ENCODE results near the gene ZNF417. TPM values are rescaled to one million over a fixed set of nuclear protein-coding genes. Genes with fewer than 3 reads are reported as not detected.

Gene ZNF417
- total and polyA plus RNA-seq, 2 donors (not counting 1 experiment from before 2014, with no cell fraction given), result 8.9 to 52.6 TPM

- Mint-ChIP-seq H3K4me3 (peak overlapping the region; percentile 95), H3K9me3 (ENCODE audit: insufficient read depth) (no peaks in the 10 kb centered on the region), H3K27ac (peak overlapping the region; percentile 90), H3K4me1 (peaks cover 31% of the 10 kb centered on the region), H3K27me3 (no peaks in the 10 kb centered on the region)
- peak overlapping the region; percentile 76 to 86 for H3K27ac ChIP-seq (ENCODE audit: low read length in 2 of 2)
- 5% methylated on average over 4 of the region's 8 CpGs for WGBS (ENCODE audit: insufficient coverage)
- H3K9ac ChIP-seq (ENCODE audit: low read length), result peak overlapping the region; percentile 96
- no peak for DNase-seq
- no peak for TF ChIP-seq CTCF (IDR thresholded peaks at IDR 0.05)
- TF ChIP-seq EZH2 (IDR thresholded peaks at IDR 0.05; ENCODE audit: borderline replicate concordance, insufficient read depth, low read depth, low read length, poor library complexity, severe bottlenecking), result no peak
- peak overlapping the region; percentile 75 to 97 (median 85) for H3K4me3 ChIP-seq (ENCODE audit: control extremely low read depth in 1 of 5, extremely low read depth in 1 of 5, insufficient read depth in 1 of 5, low read depth in 2 of 5, low read length in 4 of 5)
- POLR2A ChIA-PET, result interaction anchor here (0.6 to 1.5 kb wide), 4 partner anchors 17 to 119 kb away, joined by 3 to 5 read pairs (median 4); partner anchors contain the start of genes ZNF586, ZNF587 and ZNF606
- CTCF ChIA-PET, result no interaction called here
- H2AFZ ChIP-seq (ENCODE audit: insufficient read depth, low read depth, low read length, poor library complexity, severe bottlenecking), result peak overlapping the region; percentile 96
- no peaks in the 10 kb centered on the region for H4K20me1 ChIP-seq (ENCODE audit: control insufficient read depth, insufficient read depth, low read length, poor library complexity, severe bottlenecking)
- H3K4me1 ChIP-seq (ENCODE audit: control insufficient read depth in 2 of 2, insufficient read depth in 2 of 2, low read length in 2 of 2), result peaks cover 17 to 19% of the 10 kb centered on the region in 2 donors
- H3K36me3 ChIP-seq (replicated peaks in 1 of 2; ENCODE audit: control extremely low read depth in 1 of 2, control insufficient read depth in 1 of 2, extremely low read depth in 1 of 2, insufficient read depth in 2 of 2, low read length in 1 of 2), result peaks cover 4 to 7% of the 10 kb centered on the region in 2 experiments
- intact Hi-C loops (cut with micrococcal nuclease), result loop anchor here (5.0 kb wide), 2 partner anchors 36 to 141 kb away; partner anchors contain the start of gene ZNF776
- peaks cover 62% of the 10 kb centered on the region for H3K79me2 ChIP-seq (ENCODE audit: control insufficient read depth, insufficient read depth, low read length)
- no peak for ATAC-seq (ENCODE audit: low read depth)
- H3K4me2 ChIP-seq (replicated peaks; ENCODE audit: low read depth, low read length, poor library complexity, severe bottlenecking), result peak overlapping the region; percentile 97
- H3K9me3 ChIP-seq (ENCODE audit: control extremely low read depth in 1 of 3, control insufficient read depth in 2 of 3, insufficient read depth in 1 of 3, low read length in 2 of 3), result peaks cover 0 to 16% (median 0%) of the 10 kb centered on the region in 3 donors
- H3K27me3 ChIP-seq (replicated peaks in 1 of 4; ENCODE audit: control extremely low read depth in 1 of 4, control insufficient read depth in 3 of 4, insufficient read depth in 4 of 4, low read length in 3 of 4), result no peaks in the 10 kb centered on the region
These were observed 28.3 kb downstream of the ZNF417 start for GRCh38 chr19:57888107-57888559.

- H3K27ac ChIP-seq (ENCODE audit: low read length in 2 of 2), result no peak overlapping the region
- H2AFZ ChIP-seq (ENCODE audit: insufficient read depth, low read depth, low read length, poor library complexity, severe bottlenecking), result no peak overlapping the region
- ChIA-PET POLR2A (interaction anchor here (1.2 to 1.5 kb wide), 2 partner anchors 38 to 118 kb away, joined by 3 to 5 read pairs; partner anchors contain the start of genes ZNF586 and ZNF587), CTCF (no interaction called here)
- DNase-seq, result no peak
- no peaks in the 10 kb centered on the region for H3K27me3 Mint-ChIP-seq
- peaks cover 17 to 19% of the 10 kb centered on the region in 2 donors for H3K4me1 ChIP-seq (ENCODE audit: control insufficient read depth in 2 of 2, insufficient read depth in 2 of 2, low read length in 2 of 2)
- H4K20me1 ChIP-seq (ENCODE audit: control insufficient read depth, insufficient read depth, low read length, poor library complexity, severe bottlenecking), result no peaks in the 10 kb centered on the region
- peaks cover 34% of the 10 kb centered on the region for H3K4me1 Mint-ChIP-seq
- WGBS (ENCODE audit: insufficient coverage), result 60% methylated on average over 3 of the region's 6 CpGs
- H3K9me3 ChIP-seq (ENCODE audit: control extremely low read depth in 1 of 3, control insufficient read depth in 2 of 3, insufficient read depth in 1 of 3, low read length in 2 of 3), result peaks cover 0 to 19% (median 0%) of the 10 kb centered on the region in 3 donors
- peaks cover 4 to 7% of the 10 kb centered on the region in 2 experiments for H3K36me3 ChIP-seq (replicated peaks in 1 of 2; ENCODE audit: control extremely low read depth in 1 of 2, control insufficient read depth in 1 of 2, extremely low read depth in 1 of 2, insufficient read depth in 2 of 2, low read length in 1 of 2)
- H3K9me3 Mint-ChIP-seq (ENCODE audit: insufficient read depth), result no peaks in the 10 kb centered on the region
- H3K79me2 ChIP-seq (ENCODE audit: control insufficient read depth, insufficient read depth, low read length), result peaks cover 67% of the 10 kb centered on the region
- TF ChIP-seq CTCF (IDR thresholded peaks at IDR 0.05), result no peak
- no peak for TF ChIP-seq EZH2 (IDR thresholded peaks at IDR 0.05; ENCODE audit: borderline replicate concordance, insufficient read depth, low read depth, low read length, poor library complexity, severe bottlenecking)
- peak overlapping the region in 2 of 5 experiments; percentile 85 to 97 for H3K4me3 ChIP-seq (ENCODE audit: control extremely low read depth in 1 of 5, extremely low read depth in 1 of 5, insufficient read depth in 1 of 5, low read depth in 2 of 5, low read length in 4 of 5)
- H3K27ac Mint-ChIP-seq, result peak overlapping the region; percentile 7
- intact Hi-C loops (cut with micrococcal nuclease), result loop anchor here (5.0 kb wide), 2 partner anchors 35 to 140 kb away; partner anchors contain the start of gene ZNF776
- H3K9ac ChIP-seq (ENCODE audit: low read length), result peak overlapping the region; percentile 96
- peak overlapping the region; percentile 95 for H3K4me3 Mint-ChIP-seq
- H3K27me3 ChIP-seq (replicated peaks in 1 of 4; ENCODE audit: control extremely low read depth in 1 of 4, control insufficient read depth in 3 of 4, insufficient read depth in 4 of 4, low read length in 3 of 4), result no peaks in the 10 kb centered on the region
- no peak for ATAC-seq (ENCODE audit: low read depth)
- peak overlapping the region; percentile 97 for H3K4me2 ChIP-seq (replicated peaks; ENCODE audit: low read depth, low read length, poor library complexity, severe bottlenecking)
These were observed 29.0 kb downstream of the ZNF417 start for GRCh38 chr19:57887195-57887941.
